H1 (cell line): Measurements from ENCODE around the gene ABHD16B. TPM values are rescaled to one million over a fixed set of nuclear protein-coding genes. Genes with fewer than 3 reads are reported as not detected.

Source experiments
- ATF2 ChIP-seq: IDR thresholded peaks from 2 replicates; pipeline ENCODE4 v1.6.1; 2012; ENCODE audit warnings: low read length, inconsistent platforms
- CBX5 ChIP-seq: fragments of 300-800, 300-1000 bp; sonication (generic); IDR thresholded peaks from 2 replicates; pipeline ENCODE4 v1.7.1; 2016; ENCODE audit warnings: antibody characterized with exemption, low read length, low read depth
- CBX8 ChIP-seq: fragments of 300-800, 300-1000 bp; sonication (generic); IDR thresholded peaks from 2 replicates; pipeline ENCODE4 v1.7.1; 2016; ENCODE audit warnings: low read depth, low read length, borderline replicate concordance
- CHD2 ChIP-seq: IDR thresholded peaks from 2 replicates; pipeline ENCODE4 v1.6.1; 2012; ENCODE audit warnings: low read length, improper control_type of control experiment
- CHD7 ChIP-seq: fragments of 300-600 bp; sonication (generic); IDR thresholded peaks from 2 replicates; pipeline ENCODE4 v1.7.1; 2012; ENCODE audit warnings: low read length, moderate library complexity, mild to moderate bottlenecking, inconsistent platforms; ENCODE audit not compliant: insufficient replicate concordance
- KDM5A ChIP-seq: fragments of 200-600 bp; IDR thresholded peaks from 2 replicates; pipeline ENCODE4 v1.7.1; 2012; ENCODE audit warnings: mild to moderate bottlenecking, low read length, inconsistent platforms, mixed read lengths
- POLR2A ChIP-seq, 2 experiments: IDR thresholded peaks; 1 replicate in 1 of 2; 2 replicates in 1 of 2; pipeline ENCODE4 v1.6.1; 2011; ENCODE audit warnings: low read depth in 2 of 2, low read length in 2 of 2, mild to moderate bottlenecking in 2 of 2; ENCODE audit errors: control extremely low read depth in 1 of 2
- POLR2AphosphoS5 ChIP-seq: IDR thresholded peaks from 2 replicates; pipeline ENCODE4 v1.6.1; 2011; ENCODE audit warnings: low read depth, low read length
- USF2 ChIP-seq: IDR thresholded peaks from 2 replicates; pipeline ENCODE4 v1.6.1; 2011; ENCODE audit warnings: low read length, improper control_type of control experiment
- polyA plus RNA-seq, 7 experiments: library from polyadenylated mRNA; depleted of rRNA in 3 of 7; stranded (reverse) in 5 of 7; unstranded in 2 of 7; fragments of >200 nt in 5 of 7; fragments of 200-250 nt in 2 of 7; gene quantifications; 1 replicate in 5 of 7; 2 replicates in 1 of 7; 4 replicates in 1 of 7; pipeline versions ENCODE4 v1.2.1 to v1.2.3, GENCODE V29; 2011 to 2013; ENCODE audit warnings: missing spikeins in 2 of 7, mixed read lengths in 2 of 7
- total RNA-seq: library from RNA; stranded (reverse); fragmentation: NEBNext Ultra II Directional; extraction: Animal tissue kit (Norgen Biotek cat#: 25700); gene quantifications from 2 replicates; pipeline ENCODE4 v1.2.1, GENCODE V29; 2021

Gene ABHD16B
- total and polyA plus RNA-seq, 2 of the 8 experiments (the other 6 are each of a cell fraction or from before 2014, with no cell fraction given) = not detected

DNA sequence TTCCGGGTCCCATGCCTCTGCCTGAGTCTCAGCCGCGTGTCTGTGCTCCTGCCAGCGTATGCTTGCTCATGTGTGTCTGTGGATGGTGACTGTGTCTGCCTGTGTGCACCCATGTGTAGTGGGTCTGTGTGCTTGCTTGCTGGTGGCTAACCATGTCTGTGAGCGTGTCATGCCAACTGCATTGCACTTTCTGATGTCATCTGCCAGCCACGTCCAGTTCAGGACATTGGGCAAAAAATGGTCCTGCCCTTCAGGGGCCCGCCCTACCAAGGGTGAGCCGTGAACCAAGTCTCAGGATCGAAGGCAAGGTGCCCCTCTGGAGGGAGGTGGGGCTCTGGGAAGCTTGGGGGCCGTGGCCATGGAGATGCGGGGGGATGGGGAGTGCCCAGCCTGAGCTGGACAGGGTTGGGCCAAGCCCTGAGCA lies 20.9 kb upstream of the ABHD16B start (continued):
- TF ChIP-seq CHD7 (no peak), CBX8 (no peak), CBX5 (no peak), POLR2AphosphoS5 (no peak), CHD2 (no peak), KDM5A (no peak), POLR2A (IDR thresholded peaks at IDR 0.05; ENCODE audit: control extremely low read depth in 1 of 2, low read depth in 2 of 2, low read length in 2 of 2) (no peak), USF2 (no peak), ATF2 (no peak)
